K562 (cell line): Measurements from ENCODE around the gene IGSF23. TPM values are rescaled to one million over a fixed set of nuclear protein-coding genes. Genes with fewer than 3 reads are reported as not detected.

Source experiments
- ATF6 ChIP-seq: sonication (generic); formaldehyde crosslinking; IDR thresholded peaks from 2 replicates; pipeline ENCODE4 v1.4.0; 2020; ENCODE audit warnings: mild to moderate bottlenecking, missing genetic modification reagents
- GABPA ChIP-seq: fragments of 200-800 bp; sonication (Bioruptor generic); conservative IDR thresholded peaks from 2 replicates; pipeline ENCODE4 v1.6.1; 2016; ENCODE audit warnings: low read depth, missing genetic modification characterization, missing compliant biosample characterization
- HCFC1 ChIP-seq: IDR thresholded peaks from 2 replicates; pipeline ENCODE4 v1.6.1; 2012; ENCODE audit warnings: low read depth, low read length, improper control_type of control experiment
- HMBOX1 ChIP-seq: sonication (generic); IDR thresholded peaks from 2 replicates; pipeline ENCODE4 v1.6.1; 2016
- NFXL1 ChIP-seq: fragments of 450-650 bp; formaldehyde crosslinking; IDR thresholded peaks from 2 replicates; pipeline ENCODE4 v1.4.0; 2021; ENCODE audit warnings: mild to moderate bottlenecking
- NR2F6 ChIP-seq: fragments of 450-650 bp; formaldehyde crosslinking; IDR thresholded peaks from 2 replicates; pipeline ENCODE4 v1.4.0; 2020; ENCODE audit warnings: mild to moderate bottlenecking
- SMAD1 ChIP-seq: fragments of 150-350 bp; IDR thresholded peaks from 2 replicates; pipeline ENCODE4 v1.6.1; 2014; ENCODE audit warnings: low read length, low read depth; ENCODE audit not compliant: partially characterized antibody
- YBX1 ChIP-seq: fragments of 450-650 bp; IDR thresholded peaks from 2 replicates; pipeline ENCODE4 v1.7.1; 2016; ENCODE audit warnings: mild to moderate bottlenecking
- ZKSCAN3 ChIP-seq: fragments of 250-450 bp; sonication (Bioruptor Pico); IDR thresholded peaks from 2 replicates; pipeline ENCODE4 v1.4.0; 2020
- ZNF507 ChIP-seq: conservative IDR thresholded peaks from 2 replicates; pipeline ENCODE4 v1.6.1; 2017; ENCODE audit warnings: missing genetic modification characterization, missing compliant biosample characterization
- ZNF79 ChIP-seq: fragments of 250-450 bp; sonication (Bioruptor Pico); IDR thresholded peaks from 2 replicates; pipeline ENCODE4 v1.4.0; 2020; ENCODE audit warnings: low read depth, mild to moderate bottlenecking, moderate library complexity
- polyA plus RNA-seq, 8 experiments: library from polyadenylated mRNA; depleted of rRNA in 4 of 8; stranded (reverse) in 5 of 8; unstranded in 3 of 8; fragments of >200 nt; fragmentation: Nextera tagmentation in 2 of 8; fragmentation: Illumina TruSeq in 1 of 8; extraction: Ambion mirVana in 2 of 8; extraction: Trizol in 1 of 8; gene quantifications; 2 replicates each; pipeline versions ENCODE4 v1.2.1 to v1.2.3, GENCODE V29; 2011 to 2014; ENCODE audit warnings: inconsistent platforms in 1 of 8, missing spikeins in 1 of 8
- total RNA-seq, 7 experiments: library from RNA; depleted of rRNA in 6 of 7; stranded (reverse); fragments of >200 nt in 6 of 7; fragmentation: Illumina TruSeq in 2 of 7; extraction: Trizol in 2 of 7; gene quantifications; 2 replicates each; pipeline versions ENCODE4 v1.2.1 to v1.2.3, GENCODE V29; 2011 to 2021; ENCODE audit warnings: low replicate concordance in 1 of 7
- TF ChIP-seq, protein P1 (sequence below): sonication (generic); formaldehyde crosslinking; IDR thresholded peaks from 2 replicates; pipeline ENCODE4 v1.8.1; 2023; ENCODE audit warnings: mild to moderate bottlenecking, missing genetic modification reagents

IGSF23 gene
- total and polyA plus RNA-seq, 9 of the 15 experiments (the other 6 are each of a cell fraction or from before 2014, with no cell fraction given), result not detected

GRCh38 chr19:44677019-44677811, 63.9 kb downstream of the IGSF23 start (continued):
- TF ChIP-seq ATF6 (CRISPR knock-in tag) (no peak), HMBOX1 (no peak), HCFC1 (no peak), ZNF507 (tag) (no peak), NFXL1 (CRISPR knock-in tag) (no peak), GABPA (no peak), ZNF79 (CRISPR knock-in tag) (no peak), ZKSCAN3 (CRISPR knock-in tag) (no peak), SMAD1 (no peak), YBX1 (no peak), NR2F6 (CRISPR knock-in tag) (no peak)
- TF ChIP-seq, protein P1, sequence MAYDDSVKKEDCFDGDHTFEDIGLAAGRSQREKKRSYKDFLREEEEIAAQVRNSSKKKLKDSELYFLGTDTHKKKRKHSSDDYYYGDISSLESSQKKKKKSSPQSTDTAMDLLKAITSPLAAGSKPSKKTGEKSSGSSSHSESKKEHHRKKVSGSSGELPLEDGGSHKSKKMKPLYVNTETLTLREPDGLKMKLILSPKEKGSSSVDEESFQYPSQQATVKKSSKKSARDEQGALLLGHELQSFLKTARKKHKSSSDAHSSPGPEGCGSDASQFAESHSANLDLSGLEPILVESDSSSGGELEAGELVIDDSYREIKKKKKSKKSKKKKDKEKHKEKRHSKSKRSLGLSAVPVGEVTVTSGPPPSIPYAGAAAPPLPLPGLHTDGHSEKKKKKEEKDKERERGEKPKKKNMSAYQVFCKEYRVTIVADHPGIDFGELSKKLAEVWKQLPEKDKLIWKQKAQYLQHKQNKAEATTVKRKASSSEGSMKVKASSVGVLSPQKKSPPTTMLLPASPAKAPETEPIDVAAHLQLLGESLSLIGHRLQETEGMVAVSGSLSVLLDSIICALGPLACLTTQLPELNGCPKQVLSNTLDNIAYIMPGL (CRISPR knock-in tag), result no peak
